Activated naive CD4-positive, alpha-beta T cell treated with anti-CD3 and anti-CD28 coated beads, Interleukin-2, amount 10 ng/mL, durations not matched to agents 7 days and 5 days (primary cell): ENCODE measurements around the gene SLC38A10.

Experiments
- CTCF ChIA-PET: fragments of 350-600 bp; sonication (Branson Sonifier 250); formaldehyde crosslinking; loops from one replicate; lab custom pipeline; 2021; ENCODE audit warnings: antibody characterized with exemption; lab: Charles Lee
- DNase-seq: peaks from one replicate; pipeline ENCODE4 v3.0.0-alpha.2; 2020
- H3K27ac Mint-ChIP-seq: one replicate; pipeline ENCODE4 v1.8.0; 2021; ENCODE audit warnings: mild to moderate bottlenecking, moderate library complexity, mixed read lengths
- H3K27me3 Mint-ChIP-seq: one replicate; pipeline ENCODE4 v1.8.0; 2021; ENCODE audit warnings: mild to moderate bottlenecking, mixed read lengths
- H3K36me3 Mint-ChIP-seq: one replicate; pipeline ENCODE4 v1.8.0; 2021; ENCODE audit warnings: mixed read lengths
- H3K4me1 Mint-ChIP-seq: one replicate; pipeline ENCODE4 v1.8.0; 2021; ENCODE audit warnings: mixed read lengths
- H3K4me3 Mint-ChIP-seq: one replicate; pipeline ENCODE4 v1.8.0; 2021; ENCODE audit warnings: mild to moderate bottlenecking, moderate library complexity, mixed read lengths
- H3K9me3 Mint-ChIP-seq: one replicate; pipeline ENCODE4 v1.8.0; 2021; ENCODE audit warnings: mixed read lengths

The SLC38A10 gene

DNA sequence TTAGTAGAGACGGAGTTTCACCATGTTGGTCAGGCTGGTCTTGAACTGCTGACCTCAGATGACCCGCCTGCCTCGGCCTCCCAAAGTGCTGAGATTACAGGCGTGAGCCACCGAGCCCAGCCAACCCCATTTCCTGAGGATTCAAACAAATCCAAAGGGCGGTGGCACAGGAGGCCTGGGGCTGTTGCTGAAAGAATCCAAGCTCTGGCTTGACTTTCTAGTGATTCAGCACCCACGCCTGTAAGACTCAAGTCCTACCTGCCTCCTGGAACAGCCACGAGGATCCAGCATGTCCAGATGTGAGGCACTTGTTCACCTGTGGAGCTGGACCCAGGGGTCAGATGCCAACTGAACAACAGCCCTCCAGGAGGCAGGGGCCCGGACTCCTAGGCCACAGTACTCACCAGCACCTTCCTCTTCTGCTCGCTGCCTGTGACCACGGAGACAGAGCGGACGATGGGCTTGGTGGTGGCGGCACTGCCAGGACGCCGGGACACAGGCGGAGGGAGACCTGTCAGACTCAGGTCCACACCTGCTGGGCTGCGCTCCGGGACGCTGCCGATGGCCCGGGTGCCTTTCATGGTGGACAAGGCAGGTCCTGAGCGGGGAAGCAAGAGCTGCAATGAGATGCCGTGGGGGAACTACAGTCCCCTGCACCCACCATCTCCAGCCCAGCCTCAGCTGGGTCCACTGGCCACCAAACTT, 75.5 kb downstream of the SLC38A10 start:
- Mint-ChIP-seq H3K9me3 (no peaks in the 10 kb centered on the region), H3K4me3 (no peak overlapping the region), H3K36me3 (peaks cover 1% of the 10 kb centered on the region), H3K27me3 (peaks cover 14% of the 10 kb centered on the region), H3K27ac (no peak overlapping the region), H3K4me1 (peaks cover 18% of the 10 kb centered on the region)
- CTCF ChIA-PET: interaction anchor here (1.3 kb wide), 1 partner anchor 10 kb away, joined by 5 read pairs; no protein-coding TSS in a partner anchor
- no peak for DNase-seq

- Mint-ChIP-seq H3K4me3 (no peak overlapping the region), H3K4me1 (peaks cover 18% of the 10 kb centered on the region), H3K27ac (no peak overlapping the region), H3K36me3 (peaks cover 1% of the 10 kb centered on the region), H3K27me3 (peaks cover 7% of the 10 kb centered on the region), H3K9me3 (no peaks in the 10 kb centered on the region)
- CTCF ChIA-PET: interaction anchor here (1.3 kb wide), 1 partner anchor 11 kb away, joined by 5 read pairs; no protein-coding TSS in a partner anchor
- DNase-seq: no peak
Observed at GRCh38 chr17:81218991-81219390, 76.1 kb downstream of the SLC38A10 start.

DNA sequence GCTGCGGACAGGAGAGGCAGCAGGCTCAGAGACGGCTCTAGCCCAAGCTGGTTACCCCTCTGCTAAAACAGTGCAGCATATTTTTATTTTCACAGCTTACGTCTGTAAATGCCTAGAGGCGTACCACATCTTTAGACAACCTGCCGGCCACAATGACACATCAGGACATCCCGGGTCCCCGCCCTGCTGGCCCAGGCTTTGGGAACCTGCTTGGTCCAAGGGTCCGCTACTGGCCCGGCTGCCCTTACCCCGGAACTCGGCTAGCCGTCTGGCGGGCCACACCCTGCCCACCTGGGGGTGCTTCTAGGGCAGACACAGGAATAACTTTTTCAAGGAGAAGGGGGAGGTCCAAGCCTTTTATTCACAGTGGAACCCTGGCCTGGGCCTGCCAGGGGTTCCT, 76.6 kb downstream of the SLC38A10 start:
- CTCF ChIA-PET: interaction anchor here (0.7 kb wide), 1 partner anchor 274 kb away, joined by 3 read pairs; no protein-coding TSS in a partner anchor
- H3K36me3 Mint-ChIP-seq: peaks cover 1% of the 10 kb centered on the region
- H3K27ac Mint-ChIP-seq: no peak overlapping the region
- peaks cover 2% of the 10 kb centered on the region for H3K27me3 Mint-ChIP-seq
- H3K9me3 Mint-ChIP-seq: no peaks in the 10 kb centered on the region
- H3K4me1 Mint-ChIP-seq: peaks cover 12% of the 10 kb centered on the region
- no peak overlapping the region for H3K4me3 Mint-ChIP-seq
- no peak for DNase-seq

GRCh38 chr17:81217491-81217890, 77.6 kb downstream of the SLC38A10 start:
- CTCF ChIA-PET: no interaction called here
- Mint-ChIP-seq H3K4me3 (no peak overlapping the region), H3K27ac (no peak overlapping the region), H3K27me3 (no peaks in the 10 kb centered on the region), H3K9me3 (no peaks in the 10 kb centered on the region), H3K4me1 (peaks cover 9% of the 10 kb centered on the region), H3K36me3 (peaks cover 1% of the 10 kb centered on the region)
- no peak for DNase-seq

- Mint-ChIP-seq H3K27me3 (no peaks in the 10 kb centered on the region), H3K9me3 (no peaks in the 10 kb centered on the region), H3K4me1 (no peaks in the 10 kb centered on the region), H3K36me3 (peaks cover 1% of the 10 kb centered on the region), H3K4me3 (no peak overlapping the region), H3K27ac (no peak overlapping the region)
- DNase-seq: no peak
- CTCF ChIA-PET: no interaction called here
Observed at GRCh38 chr17:81213978-81214377, 81.1 kb downstream of the SLC38A10 start.

DNA sequence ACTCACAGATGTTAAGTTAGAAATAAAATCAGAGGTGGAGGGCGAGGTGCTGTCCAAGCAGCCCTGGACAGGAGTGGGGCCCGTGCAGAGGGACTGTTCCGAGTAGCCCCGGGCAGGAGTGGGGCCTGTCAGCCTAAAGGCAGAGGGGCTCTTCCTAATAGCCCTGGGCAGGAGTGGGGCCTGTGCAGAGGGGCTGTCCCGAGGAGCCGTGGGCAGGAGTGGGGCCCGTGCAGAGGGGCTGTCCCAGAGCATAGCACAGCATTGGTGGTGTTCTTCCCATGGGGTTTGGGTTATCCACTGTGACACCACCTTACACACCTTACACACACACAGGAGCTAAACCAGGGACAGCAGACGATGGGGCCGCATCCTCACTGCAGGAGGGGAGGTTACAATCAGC, 82.7 kb downstream of the SLC38A10 start:
- Mint-ChIP-seq H3K27me3 (no peaks in the 10 kb centered on the region), H3K4me3 (no peak overlapping the region), H3K4me1 (no peaks in the 10 kb centered on the region), H3K27ac (no peak overlapping the region), H3K36me3 (peaks cover 1% of the 10 kb centered on the region), H3K9me3 (no peaks in the 10 kb centered on the region)
- CTCF ChIA-PET: no interaction called here
- no peak for DNase-seq

- Mint-ChIP-seq H3K4me1 (no peaks in the 10 kb centered on the region), H3K27ac (no peak overlapping the region), H3K27me3 (no peaks in the 10 kb centered on the region), H3K9me3 (no peaks in the 10 kb centered on the region), H3K36me3 (peaks cover 1% of the 10 kb centered on the region), H3K4me3 (no peak overlapping the region)
- CTCF ChIA-PET: no interaction called here
- no peak for DNase-seq
Observed at GRCh38 chr17:81210868-81211267, 84.2 kb downstream of the SLC38A10 start.

GRCh38 chr17:81210466-81210865, 84.6 kb downstream of the SLC38A10 start:
- CTCF ChIA-PET: no interaction called here
- Mint-ChIP-seq H3K9me3 (no peaks in the 10 kb centered on the region), H3K4me1 (no peaks in the 10 kb centered on the region), H3K27me3 (no peaks in the 10 kb centered on the region), H3K27ac (no peak overlapping the region), H3K4me3 (no peak overlapping the region), H3K36me3 (no peaks in the 10 kb centered on the region)
- no peak for DNase-seq

GRCh38 chr17:81209141-81209540, 86.0 kb downstream of the SLC38A10 start:
- no peak for DNase-seq
- H3K27ac Mint-ChIP-seq: no peak overlapping the region
- H3K4me3 Mint-ChIP-seq: no peak overlapping the region
- CTCF ChIA-PET: no interaction called here
- H3K9me3 Mint-ChIP-seq: no peaks in the 10 kb centered on the region
- no peaks in the 10 kb centered on the region for H3K36me3 Mint-ChIP-seq
- H3K27me3 Mint-ChIP-seq: no peaks in the 10 kb centered on the region
- no peaks in the 10 kb centered on the region for H3K4me1 Mint-ChIP-seq

DNA sequence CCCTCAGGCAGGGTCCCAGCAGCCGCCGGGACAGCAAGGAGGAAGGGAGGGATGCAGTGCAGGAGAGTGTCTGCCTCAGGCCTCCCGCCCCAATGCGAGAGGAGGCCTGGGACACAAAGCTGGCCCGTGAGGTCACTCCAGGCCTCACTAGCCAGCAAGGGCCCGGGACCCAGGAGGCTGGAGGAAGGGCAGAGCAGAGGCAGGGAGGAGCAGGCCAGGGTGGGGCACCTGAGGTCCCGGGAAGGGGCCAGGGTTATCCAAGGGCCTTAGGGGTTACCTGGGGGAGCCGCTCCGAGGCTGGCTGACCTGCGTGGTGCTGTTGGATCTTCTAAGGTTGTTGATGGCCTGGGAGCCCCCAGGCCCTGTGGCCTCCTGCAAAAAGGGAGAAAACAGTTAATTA, 86.5 kb downstream of the SLC38A10 start:
- Mint-ChIP-seq H3K4me1 (no peaks in the 10 kb centered on the region), H3K36me3 (no peaks in the 10 kb centered on the region)
- CTCF ChIA-PET: no interaction called here

DNA sequence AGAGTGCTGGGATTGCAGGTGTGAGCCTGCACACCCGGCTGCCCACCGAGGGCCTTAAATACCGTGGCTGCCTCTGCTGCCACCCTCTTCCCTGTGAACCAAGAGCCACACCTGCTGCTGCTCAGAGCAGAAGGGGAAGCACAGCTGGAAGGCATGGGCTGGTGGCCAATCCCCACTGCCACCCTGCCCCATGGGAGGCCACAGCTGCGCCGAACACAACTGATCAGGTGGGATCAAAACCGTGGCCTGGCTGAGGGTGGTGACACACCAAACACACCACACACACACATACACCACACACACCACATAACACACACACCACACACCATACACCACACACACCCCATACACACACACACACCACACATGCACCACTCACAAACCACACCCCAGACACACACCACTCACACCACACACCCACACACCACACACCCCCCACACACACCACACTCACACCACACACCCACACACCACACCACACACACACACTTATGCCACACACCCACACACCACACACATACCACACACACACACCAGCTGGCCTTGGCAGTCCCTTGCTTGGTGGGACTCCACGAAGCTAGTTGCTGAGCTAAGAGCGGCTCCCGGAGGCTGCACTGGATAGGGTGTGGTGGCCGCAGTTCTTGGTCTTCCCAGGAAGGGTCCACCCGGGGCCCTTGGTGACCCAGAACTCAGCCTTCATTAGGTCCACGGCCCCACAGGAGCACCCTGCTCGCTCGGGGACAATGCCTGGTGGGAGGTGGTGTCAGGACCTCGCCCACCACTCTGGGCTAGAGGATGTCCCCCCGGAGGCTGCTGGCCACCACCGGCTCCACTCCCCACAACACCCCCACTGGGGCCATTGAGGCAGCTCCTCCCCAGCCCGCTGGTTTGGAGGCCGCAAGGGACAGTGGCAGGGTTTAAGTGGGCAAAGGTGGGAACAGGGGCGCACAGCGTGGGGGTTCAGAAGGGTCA, 87.2 kb downstream of the SLC38A10 start:
- no peak overlapping the region for H3K27ac Mint-ChIP-seq
- CTCF ChIA-PET: no interaction called here
- no peaks in the 10 kb centered on the region for H3K27me3 Mint-ChIP-seq

More for the DNA sequence above, 86.5 kb downstream of the SLC38A10 start:
- H3K27me3 Mint-ChIP-seq: no peaks in the 10 kb centered on the region
- no peaks in the 10 kb centered on the region for H3K9me3 Mint-ChIP-seq
- DNase-seq: no peak
- H3K4me3 Mint-ChIP-seq: no peak overlapping the region
- H3K27ac Mint-ChIP-seq: no peak overlapping the region

DNA sequence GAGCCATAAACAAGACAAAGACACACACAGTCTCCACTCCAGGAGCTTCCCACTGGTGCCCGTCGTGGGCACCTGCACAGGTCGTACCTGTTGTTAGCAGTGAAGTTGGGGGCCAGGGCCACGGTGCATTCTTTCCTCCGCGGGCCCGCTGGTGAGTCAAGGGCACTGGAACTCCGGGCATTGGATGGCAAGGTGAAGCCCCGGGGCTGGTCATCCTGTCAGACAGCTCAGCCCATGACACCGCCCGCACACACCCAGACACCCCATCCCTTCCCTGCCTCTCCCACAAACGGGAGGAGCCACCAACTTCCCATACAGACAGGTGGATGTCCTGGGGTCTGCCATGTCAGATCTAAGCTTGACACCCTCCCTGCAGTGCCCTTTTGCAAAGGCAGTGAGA, 88.5 kb downstream of the SLC38A10 start:
- Mint-ChIP-seq H3K4me3 (no peak overlapping the region), H3K9me3 (no peaks in the 10 kb centered on the region), H3K36me3 (no peaks in the 10 kb centered on the region), H3K27me3 (no peaks in the 10 kb centered on the region), H3K4me1 (no peaks in the 10 kb centered on the region), H3K27ac (no peak overlapping the region)
- CTCF ChIA-PET: no interaction called here
- no peak for DNase-seq

More for the DNA sequence above, 87.2 kb downstream of the SLC38A10 start:
- Mint-ChIP-seq H3K4me3 (no peak overlapping the region), H3K36me3 (no peaks in the 10 kb centered on the region), H3K4me1 (no peaks in the 10 kb centered on the region), H3K9me3 (no peaks in the 10 kb centered on the region)
- no peak for DNase-seq

- Mint-ChIP-seq H3K27me3 (no peaks in the 10 kb centered on the region), H3K36me3 (no peaks in the 10 kb centered on the region), H3K9me3 (no peaks in the 10 kb centered on the region), H3K4me3 (no peak overlapping the region), H3K27ac (no peak overlapping the region), H3K4me1 (no peaks in the 10 kb centered on the region)
- CTCF ChIA-PET: no interaction called here
- no peak for DNase-seq
Observed at GRCh38 chr17:81206166-81206565, 88.9 kb downstream of the SLC38A10 start.

DNA sequence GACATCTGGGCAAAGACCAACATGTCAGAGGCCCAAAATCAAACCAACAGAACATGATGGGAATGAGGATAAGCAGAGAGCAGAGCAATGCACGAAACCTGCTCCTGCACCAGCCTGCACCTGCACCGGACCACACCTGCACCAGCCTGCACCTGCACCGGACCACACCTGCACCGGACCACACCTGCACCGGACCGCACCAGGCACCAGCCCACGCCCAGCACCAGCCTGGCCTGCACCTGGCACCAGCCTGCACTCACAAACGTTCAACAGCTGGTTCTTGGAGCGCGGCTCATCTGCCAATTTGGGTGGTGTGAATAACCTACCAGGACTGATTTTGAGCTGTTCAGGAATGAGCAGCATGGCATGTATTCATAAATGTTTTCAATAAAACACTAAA, 90.5 kb downstream of the SLC38A10 start:
- CTCF ChIA-PET: interaction anchor here (0.6 kb wide), 1 partner anchor 102 kb away, joined by 3 read pairs; no protein-coding TSS in a partner anchor
- H3K4me1 Mint-ChIP-seq: no peaks in the 10 kb centered on the region
- no peak overlapping the region for H3K27ac Mint-ChIP-seq
- H3K36me3 Mint-ChIP-seq: no peaks in the 10 kb centered on the region
- no peaks in the 10 kb centered on the region for H3K9me3 Mint-ChIP-seq
- H3K4me3 Mint-ChIP-seq: no peak overlapping the region
- no peak for DNase-seq
- no peaks in the 10 kb centered on the region for H3K27me3 Mint-ChIP-seq
